GM18867 (cell line): ENCODE data around the gene FHOD1.

ENCODE experiments used
- ATAC-seq: cut with Tn5 transposase; IDR thresholded peaks from one replicate; pipeline ENCODE4 v1.9.1; 2021; ENCODE audit warnings: mild to moderate bottlenecking, moderate library complexity; ENCODE audit not compliant: unreplicated experiment

Gene FHOD1

DNA sequence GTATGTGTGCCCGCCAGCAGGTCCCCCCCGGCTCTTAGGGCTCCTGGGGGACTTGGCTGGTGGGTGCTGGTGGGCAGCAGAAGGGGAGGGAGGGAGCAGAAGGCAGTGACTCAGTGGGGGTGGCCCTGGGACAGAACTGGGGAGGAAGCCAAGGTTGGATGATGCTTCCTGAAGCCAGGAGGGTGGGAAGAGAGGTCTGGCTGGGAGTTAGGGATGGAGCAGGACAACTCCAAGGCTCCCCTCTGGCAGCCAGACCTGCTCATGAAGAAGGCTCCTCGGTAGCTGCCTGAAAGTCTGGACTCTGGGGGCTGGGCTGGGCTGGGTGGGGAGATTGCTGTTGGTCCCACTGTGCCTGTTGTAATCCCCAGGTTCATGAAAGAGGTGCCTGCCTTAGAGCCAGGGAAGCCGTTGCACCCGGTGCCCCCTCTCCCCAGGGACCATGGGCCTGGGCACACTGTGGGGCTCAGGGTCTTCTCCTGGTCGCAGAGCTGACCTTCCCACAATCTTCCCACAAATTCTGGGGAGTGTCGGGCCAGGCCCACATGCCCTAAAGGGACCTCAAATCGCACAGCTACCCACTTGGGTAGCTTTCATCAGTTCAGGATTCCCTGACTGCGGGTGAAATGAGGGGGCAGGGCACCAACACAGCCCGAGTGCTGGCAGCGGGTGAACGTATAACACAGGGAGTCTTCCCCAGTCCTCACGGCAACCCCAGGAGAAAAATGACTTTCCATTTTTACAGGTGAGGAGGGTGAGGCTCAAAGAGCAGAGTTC, 30.9 kb upstream of the FHOD1 start:
- no peak for ATAC-seq

DNA sequence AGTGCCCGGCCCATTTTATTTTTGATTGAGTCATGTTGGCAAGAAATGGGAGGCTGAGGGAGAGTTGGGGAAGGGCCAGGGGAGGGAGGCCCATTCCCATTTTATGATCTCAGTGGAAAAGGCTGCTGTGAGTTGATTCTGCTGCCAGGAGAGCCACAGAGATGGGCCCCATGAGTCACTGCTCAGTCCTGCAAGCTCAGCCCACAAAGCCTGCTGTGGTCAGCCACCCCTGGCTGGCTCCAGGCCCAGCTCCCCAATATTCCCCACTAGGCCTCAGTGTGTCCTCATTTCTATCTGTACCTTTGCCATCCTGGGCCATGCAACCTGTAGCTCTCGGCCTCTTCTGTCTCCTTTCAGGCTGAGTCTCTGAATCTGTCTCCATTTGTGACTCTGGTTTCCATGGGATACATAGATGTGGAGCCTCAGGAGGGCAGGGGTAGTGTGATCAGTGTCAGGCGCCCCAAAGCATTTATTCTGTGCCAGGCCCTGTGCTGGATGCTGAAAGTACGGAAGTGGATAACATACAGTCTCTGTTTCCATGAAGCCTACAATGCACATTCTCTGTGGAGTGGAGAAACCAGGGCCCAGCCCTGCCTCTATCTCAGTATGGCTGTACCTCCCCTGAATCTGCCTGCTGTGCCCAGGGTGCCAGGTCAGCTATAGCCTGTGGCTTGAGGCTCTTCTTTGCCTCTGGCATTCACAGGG, 30.2 kb upstream of the FHOD1 start:
- no peak for ATAC-seq

DNA sequence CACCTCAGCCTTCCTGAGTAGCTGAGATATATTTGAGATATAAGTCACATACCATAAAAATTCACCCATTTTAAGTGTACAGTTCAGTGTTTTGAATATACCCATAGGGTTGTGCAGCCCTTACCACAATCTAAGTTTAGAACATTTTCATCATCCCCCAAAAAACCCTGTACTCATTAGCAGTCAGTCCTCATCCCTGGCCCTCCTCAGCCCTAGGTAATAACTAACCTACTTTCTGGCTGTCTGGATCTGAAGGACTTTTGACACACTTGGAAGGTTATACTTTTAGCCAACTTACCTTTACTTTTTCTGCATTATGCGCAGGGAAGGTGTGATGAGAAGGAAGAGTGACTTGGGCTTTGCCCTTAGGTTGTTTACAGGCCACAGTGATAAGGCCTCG, 28.0 kb upstream of the FHOD1 start:
- ATAC-seq: no peak

DNA sequence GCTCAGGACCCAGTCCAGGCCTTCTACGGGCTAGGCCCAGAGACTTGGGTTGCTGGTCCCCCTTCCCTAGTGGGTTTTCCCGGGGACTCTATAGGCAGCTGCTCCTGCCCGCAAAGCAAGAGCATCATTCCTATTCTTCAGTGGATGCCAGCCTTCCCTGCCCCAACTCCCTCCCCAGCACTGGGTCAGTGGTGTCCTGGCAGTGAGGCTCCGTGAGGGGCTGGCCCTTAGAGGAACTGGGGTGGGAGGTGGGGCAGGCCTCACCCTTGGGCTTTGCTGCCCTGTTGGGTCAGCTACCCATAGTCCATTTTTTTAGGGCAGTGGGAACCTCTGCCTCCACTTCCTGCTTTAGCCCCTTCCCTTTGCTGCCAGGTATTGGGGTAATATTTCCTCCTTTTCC, 24.2 kb upstream of the FHOD1 start:
- no peak for ATAC-seq

DNA sequence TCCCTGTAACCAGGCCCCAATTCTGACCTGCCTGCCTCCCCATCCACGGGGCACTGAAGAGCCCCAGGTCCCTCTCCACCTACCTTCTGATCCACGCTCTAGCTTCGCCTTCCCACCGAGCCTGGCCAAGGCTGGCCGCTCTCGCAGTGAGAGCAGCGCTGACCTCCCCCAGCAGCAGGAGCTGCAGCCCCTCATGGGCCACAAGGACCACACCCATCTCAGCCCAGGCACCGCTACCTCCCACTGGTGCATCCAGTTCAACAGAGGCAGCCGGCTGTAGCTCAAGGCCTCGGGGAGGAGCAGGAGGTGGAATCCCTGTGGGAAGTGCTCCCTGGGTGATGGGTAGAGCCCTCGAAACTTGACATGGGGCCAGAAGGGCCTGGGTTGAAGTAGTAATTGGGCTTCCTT, 23.7 kb upstream of the FHOD1 start:
- no peak for ATAC-seq

DNA sequence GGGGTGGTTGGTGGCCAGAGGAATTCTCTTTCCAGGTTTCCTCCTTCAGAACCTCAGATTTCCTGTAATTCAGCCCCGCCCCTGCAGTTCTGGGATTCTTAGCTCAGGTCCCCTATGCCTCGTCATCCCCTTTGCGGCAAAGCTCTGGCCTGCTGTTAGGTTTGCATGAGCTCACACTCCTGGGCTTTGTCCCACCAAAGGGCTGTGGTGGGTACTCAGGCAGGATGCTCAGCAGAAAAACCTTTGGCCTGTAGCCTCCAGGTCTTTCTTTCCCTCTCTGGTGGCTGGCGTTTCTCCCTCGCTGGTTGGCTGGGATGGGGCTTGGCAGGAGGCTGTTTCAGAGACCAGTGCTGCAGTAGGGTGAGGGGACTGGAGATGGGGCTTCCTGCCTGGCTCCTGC, 22.5 kb upstream of the FHOD1 start:
- ATAC-seq: no peak

DNA sequence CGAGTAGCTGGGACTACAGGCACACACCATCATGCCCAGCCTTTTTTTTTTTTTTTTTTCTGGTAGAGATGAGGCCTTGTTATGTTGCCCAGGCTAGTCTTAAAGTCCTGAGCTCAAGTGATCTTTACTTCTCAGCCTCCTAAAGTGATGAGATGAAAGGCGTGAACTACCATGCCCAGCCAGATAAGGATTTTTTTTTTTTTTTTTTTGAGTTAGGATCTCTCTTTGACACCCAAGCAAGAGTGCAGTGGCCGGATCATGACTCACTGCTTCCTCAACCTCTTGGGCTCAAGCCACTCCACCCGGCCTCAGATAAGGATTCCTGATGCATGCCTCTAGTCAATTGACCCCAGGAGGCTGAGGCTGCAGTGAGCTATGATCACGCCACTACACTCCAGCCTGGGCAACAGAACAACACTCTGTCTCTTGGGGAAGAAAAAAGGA, 20.9 kb upstream of the FHOD1 start:
- no peak for ATAC-seq

DNA sequence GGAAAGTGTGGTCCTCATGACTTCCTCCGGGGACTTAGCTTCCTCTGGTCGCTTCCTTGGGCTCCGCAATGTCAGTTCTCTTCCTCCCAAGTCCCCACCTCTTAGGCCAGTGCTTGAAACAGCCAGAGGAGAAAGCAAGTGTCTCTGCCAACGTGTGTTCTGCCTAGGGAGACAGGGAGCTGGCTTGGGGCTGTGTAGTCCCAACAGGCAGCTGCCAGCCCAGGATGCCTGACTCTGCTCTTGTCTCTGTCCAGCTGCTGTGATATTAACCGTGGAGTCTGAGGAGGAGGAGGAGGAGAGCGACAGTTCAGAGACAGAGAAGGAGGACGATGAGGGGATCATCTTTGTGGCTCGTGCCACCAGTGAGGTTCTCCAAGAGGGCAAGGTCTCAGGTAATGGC, 18.6 kb upstream of the FHOD1 start:
- no peak for ATAC-seq

DNA sequence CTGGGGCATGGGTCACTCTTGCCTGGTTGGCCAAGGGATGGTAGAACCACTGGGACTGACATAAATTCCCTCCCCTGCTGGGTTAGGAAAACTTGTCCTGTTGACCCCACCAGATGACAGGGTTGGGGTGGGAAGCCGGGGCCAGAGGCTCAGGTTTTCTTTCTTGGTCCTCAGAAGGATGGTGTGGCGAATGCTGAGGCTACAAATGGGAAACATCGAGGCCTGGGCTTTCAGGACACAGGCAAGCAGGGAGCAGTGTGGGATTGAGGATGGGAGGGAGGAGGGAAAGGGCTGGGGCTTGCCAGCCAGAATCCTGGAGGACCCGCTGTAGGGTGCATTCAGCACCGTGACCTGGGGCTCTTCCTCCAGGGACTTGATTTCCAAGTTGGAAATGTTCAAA, 17.6 kb upstream of the FHOD1 start:
- ATAC-seq: no peak

DNA sequence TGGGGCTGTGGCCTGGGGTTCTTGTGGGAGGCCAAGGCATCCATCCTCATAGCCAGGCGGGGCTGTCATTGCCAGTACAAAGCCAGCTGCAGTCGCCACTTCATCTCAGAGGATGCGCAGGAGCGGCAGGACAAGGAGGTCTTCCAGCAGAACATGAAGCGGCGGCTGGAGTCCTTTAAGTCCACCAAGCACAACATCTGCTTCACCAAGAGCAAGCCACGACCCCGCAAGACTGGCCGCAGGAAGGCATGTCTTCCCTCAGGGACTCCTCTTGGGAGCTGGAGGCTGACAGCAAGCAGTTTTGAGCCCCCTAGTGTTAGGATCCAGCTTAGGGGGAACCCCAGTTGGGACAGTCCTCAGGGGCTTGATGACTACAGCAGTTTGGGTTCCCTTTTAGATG, 17.0 kb upstream of the FHOD1 start:
- no peak for ATAC-seq

DNA sequence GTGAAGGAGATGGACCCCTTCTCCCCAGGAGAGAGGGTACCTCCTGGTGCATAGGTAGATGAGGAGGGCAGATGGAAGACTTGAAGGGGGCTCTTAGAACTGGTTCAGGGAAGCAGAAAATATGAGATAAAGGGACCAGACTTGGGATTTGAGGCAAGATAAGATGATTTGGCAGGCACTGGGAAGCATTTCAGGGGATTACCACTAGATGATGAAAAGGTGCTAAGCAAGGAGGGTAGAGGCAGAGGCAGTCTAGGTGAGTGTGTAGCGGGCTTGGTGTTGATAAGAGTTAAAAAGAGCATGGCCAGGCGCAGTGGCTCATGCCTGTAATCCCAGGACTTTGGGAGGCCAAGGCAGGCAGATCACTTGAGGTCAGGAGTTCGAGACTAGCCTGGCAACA, 15.9 kb upstream of the FHOD1 start:
- no peak for ATAC-seq

DNA sequence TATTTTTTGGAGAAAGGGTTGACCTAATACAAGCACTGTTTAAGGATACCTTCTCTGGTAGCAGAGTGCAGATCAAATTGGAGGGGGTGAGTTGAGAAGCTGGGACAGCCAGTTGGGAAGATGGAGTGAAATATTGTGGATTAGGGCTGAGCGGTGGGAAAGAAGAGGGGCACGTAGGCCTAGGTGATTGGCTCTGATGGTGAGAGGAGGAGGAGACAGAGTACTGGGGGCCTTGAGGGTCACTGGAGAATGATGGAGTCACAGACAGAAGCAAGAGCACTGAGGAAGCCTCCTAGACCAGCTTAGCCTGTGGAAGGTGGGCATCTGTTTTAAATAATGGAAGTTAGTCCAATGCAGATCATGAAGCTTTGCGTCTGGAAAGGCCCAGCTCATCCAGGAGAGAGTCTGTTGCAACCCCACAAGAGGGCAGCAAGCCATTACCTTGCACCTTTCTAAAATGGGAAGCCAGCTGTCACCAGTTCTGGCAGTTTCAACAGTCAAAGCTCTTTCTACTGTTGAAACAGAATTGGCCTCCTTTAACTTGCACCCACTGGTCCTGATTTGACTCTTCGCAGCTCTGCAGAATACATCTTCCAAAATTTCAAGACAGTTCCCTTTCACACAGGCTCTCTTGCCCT, 13.3 kb upstream of the FHOD1 start:
- ATAC-seq: no peak

DNA sequence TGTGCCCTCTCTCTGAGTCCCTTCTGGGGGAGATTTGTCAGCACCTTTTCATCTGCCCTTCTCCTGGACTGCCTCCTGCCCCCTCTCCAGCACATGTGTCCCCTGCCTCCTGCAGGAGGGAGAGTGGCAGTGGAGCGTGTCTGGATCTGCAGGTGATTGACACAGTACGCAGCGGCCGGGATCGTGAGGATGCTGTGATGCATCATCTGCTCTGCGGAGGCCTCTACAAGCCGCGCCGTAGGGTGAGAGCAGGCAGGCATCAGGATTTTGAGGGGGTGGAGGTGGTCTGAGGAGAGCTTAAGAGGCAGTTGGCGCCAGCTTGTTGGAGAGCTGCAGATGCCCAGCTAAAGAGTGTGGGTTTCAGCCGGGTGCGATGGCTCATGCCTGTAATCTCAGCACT, 12.4 kb upstream of the FHOD1 start:
- ATAC-seq: no peak

DNA sequence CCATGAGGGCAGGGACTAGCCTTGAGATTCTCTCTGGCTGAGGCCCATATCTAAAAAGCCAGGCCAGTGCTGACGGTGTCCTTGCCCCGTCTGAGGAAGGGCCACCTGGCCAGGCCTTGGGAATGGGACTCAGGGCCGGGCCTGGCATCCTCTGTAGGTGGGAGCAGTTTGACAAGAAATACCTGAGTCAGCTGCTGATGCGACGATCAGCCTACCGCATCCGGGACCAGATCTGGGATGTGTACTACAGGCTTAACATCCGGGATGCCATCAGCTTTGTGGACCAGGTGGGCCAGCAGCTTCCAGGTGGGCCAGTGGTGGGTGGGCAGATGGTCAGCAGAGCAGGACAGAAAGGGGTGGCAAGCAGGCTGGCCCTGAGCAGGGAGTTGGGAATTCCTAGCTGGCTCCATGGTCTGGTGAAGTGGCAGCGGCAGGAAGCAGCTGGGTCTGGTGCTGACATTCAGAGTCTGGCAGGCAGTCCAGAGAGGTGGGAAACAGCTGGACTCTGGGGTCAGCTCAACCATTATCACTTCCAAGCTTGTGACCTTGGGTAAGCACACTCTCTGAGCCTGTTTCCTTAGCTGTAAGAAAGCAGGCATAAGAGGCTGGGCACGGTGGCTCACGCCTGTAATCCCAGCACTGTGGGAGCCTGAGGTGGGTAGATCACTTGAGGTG, 11.0 kb upstream of the FHOD1 start:
- ATAC-seq: no peak

DNA sequence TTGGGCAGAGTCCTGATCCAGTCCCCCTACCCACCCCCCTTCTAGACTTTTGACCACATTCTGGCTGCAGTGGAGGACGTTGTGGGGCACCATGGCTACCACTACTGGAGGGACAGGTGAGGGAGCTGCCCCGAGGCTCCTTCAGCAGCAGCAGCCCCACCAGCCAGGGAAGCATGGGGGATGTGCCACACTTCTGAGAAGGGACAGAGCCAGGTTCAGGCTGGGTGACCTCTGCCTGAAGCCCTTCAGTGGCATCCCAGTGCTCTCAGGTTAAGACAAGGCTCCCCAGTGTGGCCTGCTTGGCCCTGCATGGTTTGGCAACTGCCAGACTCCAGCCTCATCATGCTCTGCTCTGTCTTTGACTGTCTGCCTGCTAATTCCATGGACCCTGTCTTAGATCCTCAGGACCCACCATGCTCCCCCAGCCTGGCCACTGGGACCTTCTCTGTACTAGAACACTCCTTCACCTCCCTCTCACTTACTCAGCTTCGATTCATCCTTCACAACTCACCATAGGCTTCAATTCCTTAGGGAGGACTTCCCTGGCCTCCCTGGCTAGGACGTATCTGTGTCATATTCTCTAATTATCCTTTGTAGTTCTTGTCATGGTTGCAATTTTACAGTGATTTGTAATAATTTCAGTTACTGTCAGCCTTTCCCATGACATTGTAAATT, 10.3 kb upstream of the FHOD1 start:
- ATAC-seq: no peak

DNA sequence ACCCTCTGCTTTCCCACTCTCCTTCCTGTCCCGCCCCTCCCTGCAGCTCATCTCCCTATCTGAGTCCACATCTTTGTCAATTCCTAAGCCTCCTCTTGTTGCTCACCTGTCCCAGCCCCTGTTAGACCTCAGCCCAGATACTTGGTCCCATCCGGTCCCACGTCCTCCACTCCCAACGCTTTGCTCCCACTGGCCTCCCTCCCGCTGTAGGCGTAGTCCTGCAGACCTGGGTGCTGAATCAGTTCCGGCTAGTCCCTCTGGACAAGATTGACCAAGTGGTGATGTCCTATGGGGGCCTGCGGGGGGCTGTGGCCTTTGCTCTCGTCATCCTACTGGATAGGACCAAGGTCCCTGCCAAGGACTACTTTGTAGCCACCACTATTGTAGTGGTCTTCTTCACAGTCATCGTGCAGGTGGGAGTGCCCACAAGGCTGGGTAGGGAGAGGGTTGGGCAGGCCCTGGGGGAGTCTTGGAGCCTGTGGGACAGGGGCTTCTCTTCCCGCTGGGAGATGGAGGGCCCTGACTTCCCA, 9.5 kb upstream of the FHOD1 start:
- ATAC-seq: no peak

DNA sequence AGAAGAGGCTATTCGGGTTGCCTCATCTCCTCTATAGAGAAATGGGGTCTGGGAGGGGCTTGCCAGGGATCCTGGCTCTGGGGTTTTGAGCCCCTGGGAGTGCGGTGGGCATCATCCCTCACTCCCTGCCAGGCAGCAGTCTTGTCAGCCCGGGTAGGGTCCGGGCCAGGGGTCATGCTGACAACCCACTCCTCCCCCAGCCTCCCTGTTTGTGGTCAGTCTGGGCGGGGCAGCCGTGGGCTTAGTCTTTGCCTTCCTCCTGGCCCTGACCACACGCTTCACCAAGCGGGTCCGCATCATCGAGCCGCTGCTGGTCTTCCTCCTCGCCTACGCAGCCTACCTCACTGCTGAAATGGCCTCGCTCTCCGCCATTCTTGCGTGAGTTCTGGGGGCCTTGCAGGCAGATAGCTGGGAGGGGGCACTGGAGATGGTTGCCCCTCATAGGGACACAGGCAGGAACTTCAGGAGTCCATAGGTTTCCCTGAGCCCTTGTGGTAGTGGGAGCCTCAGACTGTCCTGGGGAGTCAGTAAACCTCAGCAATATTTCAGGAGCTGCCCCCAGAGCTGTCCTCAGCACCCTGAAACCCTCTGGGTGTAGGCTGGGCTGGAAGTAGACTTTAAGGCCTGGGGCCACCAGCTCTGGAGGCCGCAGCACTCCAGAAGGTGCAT, 8.4 kb upstream of the FHOD1 start:
- ATAC-seq: no peak

DNA sequence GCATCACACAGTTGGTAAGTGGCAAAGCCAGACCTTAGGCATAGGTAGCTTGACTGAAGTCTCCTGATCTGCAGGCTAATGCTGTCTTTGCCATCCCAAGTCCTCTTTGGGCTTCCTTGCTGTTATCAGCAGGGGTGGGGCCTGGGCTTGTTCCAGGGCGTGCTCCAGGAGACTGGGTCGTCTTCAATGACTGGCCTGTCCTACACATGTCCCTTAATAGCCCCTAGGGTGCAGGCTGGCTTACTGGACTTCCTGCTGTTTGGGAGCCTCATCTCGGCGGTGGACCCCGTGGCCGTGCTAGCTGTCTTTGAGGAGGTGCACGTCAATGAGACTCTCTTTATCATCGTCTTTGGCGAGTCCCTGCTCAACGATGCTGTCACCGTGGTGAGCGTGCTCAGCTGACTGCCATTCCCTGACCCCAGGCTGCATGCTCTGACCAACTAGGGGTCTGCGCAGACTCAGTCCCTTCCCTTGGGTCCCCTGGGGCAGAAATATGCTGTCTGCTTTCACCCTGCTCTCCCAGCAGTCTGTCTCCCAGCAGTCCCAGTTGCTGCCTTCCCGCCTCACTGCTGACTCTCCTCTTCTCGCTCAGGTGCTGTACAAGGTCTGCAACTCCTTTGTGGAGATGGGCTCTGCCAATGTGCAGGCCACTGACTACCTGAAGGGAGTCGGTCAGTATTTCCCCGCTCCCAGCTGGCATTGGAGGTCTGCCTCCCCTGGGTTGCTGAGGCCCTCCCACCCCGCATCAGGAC, 7.7 kb upstream of the FHOD1 start:
- ATAC-seq: no peak
